ENCODE measurements around the gene SGO2.

DNA sequence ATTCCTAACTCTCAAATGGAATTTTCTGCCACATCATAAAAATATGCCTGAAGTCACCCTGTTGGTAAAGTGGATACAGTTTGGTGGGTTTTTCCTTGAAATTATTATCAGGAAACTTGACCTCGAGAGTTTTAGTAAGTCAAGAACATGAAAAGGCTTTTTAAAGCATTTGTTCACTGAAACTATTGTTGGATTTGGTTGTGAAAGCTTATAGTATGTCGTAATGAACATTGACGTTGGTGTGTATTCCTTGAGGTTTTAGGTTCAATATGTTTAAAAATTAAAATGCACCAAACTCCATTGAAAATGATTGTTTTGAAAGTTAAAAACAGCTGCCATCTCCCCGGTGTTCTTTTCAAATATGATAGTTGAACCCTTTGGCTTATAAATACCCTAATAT is 90.6 kb downstream of the SGO2 start:
- TF ChIP-seq CTCF (IDR thresholded peaks at IDR 0.05) (no peak), POLR2A (IDR thresholded peaks at IDR 0.05) (no peak)
